HL-60 (cell line): Measurements from ENCODE around the gene SUPT16H.

Experiments used
- CTCF ChIP-seq: IDR thresholded peaks from one replicate; pipeline ENCODE4 v1.5.1; 2011; ENCODE audit warnings: low read length, control low read depth, inconsistent platforms; ENCODE audit not compliant: insufficient read depth
- POLR2AphosphoS5 ChIP-seq: IDR thresholded peaks from 2 replicates; pipeline ENCODE4 v1.6.1; 2012; ENCODE audit warnings: low read depth

GRCh38 chr14:21383848-21384493 lies at the start of gene SUPT16H:
- no peak for TF ChIP-seq CTCF
- peak; percentile 86 for TF ChIP-seq POLR2AphosphoS5
